Ectodermal cell (in vitro differentiated cells): ENCODE results near the gene MAP2K5.

Source experiments
- H3K27ac ChIP-seq: 2 replicates; pipeline ENCODE4 v1.7.0; 2013; ENCODE audit warnings: mild to moderate bottlenecking, low read depth, low read length; ENCODE audit not compliant: insufficient read depth, poor library complexity, severe bottlenecking
- H3K27me3 ChIP-seq: 2 replicates; pipeline ENCODE4 v1.7.0; 2013; ENCODE audit warnings: mild to moderate bottlenecking, low read length; ENCODE audit not compliant: insufficient read depth, control insufficient read depth, poor library complexity, severe bottlenecking
- H3K36me3 ChIP-seq: one replicate; pipeline ENCODE4 v1.7.0; 2013; ENCODE audit warnings: low read length; ENCODE audit not compliant: control insufficient read depth, insufficient read depth
- H3K4me1 ChIP-seq: one replicate; pipeline ENCODE4 v1.7.0; 2013; ENCODE audit warnings: low read length; ENCODE audit not compliant: control insufficient read depth, insufficient read depth
- H3K4me3 ChIP-seq: 2 replicates; pipeline ENCODE4 v1.7.0; 2013; ENCODE audit warnings: low read depth, low read length, control low read depth; ENCODE audit not compliant: insufficient read depth
- H3K9me3 ChIP-seq: 2 replicates; pipeline ENCODE4 v1.7.0; 2013; ENCODE audit warnings: mild to moderate bottlenecking, low read length, moderate library complexity; ENCODE audit not compliant: control insufficient read depth
- WGBS, 2 experiments: methylation state at CpG; one replicate each; pipeline ENCODE4 v1.1.7; 2013; ENCODE audit warnings: missing lambda C conversion rate in 2 of 2; 5-methylcytosine and 5-hydroxymethylcytosine counted together

Gene MAP2K5

DNA sequence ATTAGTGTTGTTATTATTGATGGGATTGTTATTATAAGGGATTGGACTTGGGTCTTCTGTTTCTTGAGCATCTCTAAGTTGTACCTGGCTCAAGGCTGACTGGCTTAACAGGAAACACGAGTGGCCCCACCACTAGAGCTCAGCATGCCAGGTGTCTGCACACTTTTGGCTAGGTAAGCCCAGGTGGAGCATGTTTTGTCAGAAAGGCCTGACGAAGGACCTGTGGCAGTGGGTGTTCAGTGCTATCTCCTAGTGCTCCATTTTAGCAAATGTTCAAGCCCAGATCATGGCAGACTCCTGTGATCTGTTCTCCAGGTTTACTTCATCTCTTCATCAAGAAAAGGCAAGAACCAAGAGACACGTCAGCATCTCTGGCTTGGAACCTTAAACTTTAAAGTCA lies 3.4 kb downstream of the MAP2K5 start:
- H3K4me1 ChIP-seq, result peaks cover 26% of the 10 kb centered on the region
- peaks cover 3% of the 10 kb centered on the region for H3K36me3 ChIP-seq
- H3K27ac ChIP-seq, result no peak overlapping the region
- H3K9me3 ChIP-seq, result no peaks in the 10 kb centered on the region
- H3K4me3 ChIP-seq, result no peak overlapping the region
- H3K27me3 ChIP-seq, result no peaks in the 10 kb centered on the region
- 89 to 92% methylated on average over 3 of the region's 3 CpGs for WGBS, 2 experiments

GRCh38 chr15:67547064-67547463 lies 4.6 kb downstream of the MAP2K5 start:
- WGBS, 2 experiments, result 91 to 100% methylated on average over 2 of the region's 2 CpGs
- Histone ChIP-seq H3K27me3 (no peaks in the 10 kb centered on the region), H3K36me3 (peaks cover 8% of the 10 kb centered on the region), H3K4me3 (no peak overlapping the region), H3K9me3 (no peaks in the 10 kb centered on the region), H3K27ac (no peak overlapping the region), H3K4me1 (peaks cover 26% of the 10 kb centered on the region)

GRCh38 chr15:67547836-67548235 lies 5.3 kb downstream of the MAP2K5 start:
- no peak overlapping the region for H3K4me3 ChIP-seq

GRCh38 chr15:67548236-67548852 lies 5.8 kb downstream of the MAP2K5 start:
- no peak overlapping the region for H3K4me3 ChIP-seq
- 56 to 61% methylated on average over 2 of the region's 2 CpGs for WGBS, 2 experiments
- no peaks in the 10 kb centered on the region for H3K9me3 ChIP-seq
- H3K27me3 ChIP-seq, result no peaks in the 10 kb centered on the region
- H3K4me1 ChIP-seq, result peaks cover 26% of the 10 kb centered on the region
- H3K36me3 ChIP-seq, result peaks cover 8% of the 10 kb centered on the region
- H3K27ac ChIP-seq, result peak overlapping the region; percentile 45

More at GRCh38 chr15:67547836-67548235, 5.3 kb downstream of the MAP2K5 start:
- 75% methylated on average over 3 of the region's 3 CpGs for WGBS, 2 experiments
- peaks cover 26% of the 10 kb centered on the region for H3K4me1 ChIP-seq
- no peaks in the 10 kb centered on the region for H3K9me3 ChIP-seq
- no peak overlapping the region for H3K27ac ChIP-seq
- peaks cover 8% of the 10 kb centered on the region for H3K36me3 ChIP-seq
- no peaks in the 10 kb centered on the region for H3K27me3 ChIP-seq

- H3K27ac ChIP-seq, result no peak overlapping the region
- WGBS, 2 experiments, result 36 to 43% methylated on average over 7 to 8 of the region's 8 CpGs
Measured at GRCh38 chr15:67548862-67549651, 6.6 kb downstream of the MAP2K5 start.

GRCh38 chr15:67549736-67550135 lies 7.2 kb downstream of the MAP2K5 start:
- 77 to 84% methylated on average over 3 of the region's 3 CpGs for WGBS, 2 experiments
- H3K4me3 ChIP-seq, result no peak overlapping the region
- no peaks in the 10 kb centered on the region for H3K27me3 ChIP-seq
- peaks cover 8% of the 10 kb centered on the region for H3K36me3 ChIP-seq
- H3K9me3 ChIP-seq, result no peaks in the 10 kb centered on the region
- H3K4me1 ChIP-seq, result peaks cover 18% of the 10 kb centered on the region
- H3K27ac ChIP-seq, result no peak overlapping the region

More at GRCh38 chr15:67548862-67549651, 6.6 kb downstream of the MAP2K5 start:
- peaks cover 21% of the 10 kb centered on the region for H3K4me1 ChIP-seq
- H3K36me3 ChIP-seq, result peaks cover 8% of the 10 kb centered on the region
- H3K27me3 ChIP-seq, result no peaks in the 10 kb centered on the region
- H3K4me3 ChIP-seq, result no peak overlapping the region
- no peaks in the 10 kb centered on the region for H3K9me3 ChIP-seq

DNA sequence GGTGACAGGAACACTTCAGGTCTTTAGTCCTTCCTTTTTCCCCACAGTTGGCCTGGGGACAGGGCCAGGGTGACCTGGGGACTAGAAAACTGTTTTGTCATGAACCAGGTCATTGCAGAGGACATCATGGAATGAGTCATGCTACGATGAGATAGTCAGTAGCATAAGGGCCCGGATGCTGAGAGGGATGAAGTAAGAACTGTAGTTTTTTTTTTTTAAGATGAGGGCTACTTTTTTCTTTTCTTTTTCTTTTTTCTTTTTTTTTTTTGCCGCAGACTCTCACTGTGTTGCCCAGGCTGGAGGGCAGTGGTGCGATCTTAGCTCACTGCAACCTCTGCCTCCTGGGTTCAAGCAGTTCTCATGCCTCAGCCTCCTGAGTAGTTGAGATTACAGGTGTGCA lies 8.0 kb downstream of the MAP2K5 start:
- peaks cover 18% of the 10 kb centered on the region for H3K4me1 ChIP-seq
- 79% methylated on average over 4 of the region's 4 CpGs for WGBS, 2 experiments
- peaks cover 8% of the 10 kb centered on the region for H3K36me3 ChIP-seq
- no peaks in the 10 kb centered on the region for H3K27me3 ChIP-seq
- no peak overlapping the region for H3K4me3 ChIP-seq
- no peaks in the 10 kb centered on the region for H3K9me3 ChIP-seq
- no peak overlapping the region for H3K27ac ChIP-seq

GRCh38 chr15:67551207-67551743 lies 8.8 kb downstream of the MAP2K5 start:
- peaks cover 8% of the 10 kb centered on the region for H3K36me3 ChIP-seq
- H3K9me3 ChIP-seq, result no peaks in the 10 kb centered on the region
- peaks cover 18% of the 10 kb centered on the region for H3K4me1 ChIP-seq
- H3K27me3 ChIP-seq, result no peaks in the 10 kb centered on the region
- no peak overlapping the region for H3K4me3 ChIP-seq
- 86 to 92% methylated on average over 1 of the region's 1 CpG for WGBS, 2 experiments
- H3K27ac ChIP-seq, result no peak overlapping the region

GRCh38 chr15:67554580-67554979 lies 12.1 kb downstream of the MAP2K5 start:
- H3K4me1 ChIP-seq, result peaks cover 7% of the 10 kb centered on the region
- WGBS, 2 experiments, result 94 to 96% methylated on average over 4 of the region's 4 CpGs

GRCh38 chr15:67556976-67557570 lies 14.6 kb downstream of the MAP2K5 start:
- Histone ChIP-seq H3K27me3 (no peaks in the 10 kb centered on the region), H3K4me1 (peaks cover 5% of the 10 kb centered on the region), H3K9me3 (no peaks in the 10 kb centered on the region), H3K27ac (no peak overlapping the region), H3K36me3 (no peaks in the 10 kb centered on the region), H3K4me3 (no peak overlapping the region)
- whole genome bisulfite sequencing, 2 experiments, result 100% methylated on average over 2 of the region's 3 CpGs

More at GRCh38 chr15:67554580-67554979, 12.1 kb downstream of the MAP2K5 start:
- Histone ChIP-seq H3K4me3 (no peak overlapping the region), H3K27me3 (no peaks in the 10 kb centered on the region), H3K27ac (no peak overlapping the region), H3K36me3 (peaks cover 8% of the 10 kb centered on the region), H3K9me3 (no peaks in the 10 kb centered on the region)
